ENCODE results near the gene STAMBP. TPM values are rescaled to one million over a fixed set of nuclear protein-coding genes. Genes with fewer than 3 reads are reported as not detected.

Gene STAMBP
- total RNA-seq, 6 experiments from 2014 or later: 10.9 to 23.9 (median 16.9) TPM

DNA sequence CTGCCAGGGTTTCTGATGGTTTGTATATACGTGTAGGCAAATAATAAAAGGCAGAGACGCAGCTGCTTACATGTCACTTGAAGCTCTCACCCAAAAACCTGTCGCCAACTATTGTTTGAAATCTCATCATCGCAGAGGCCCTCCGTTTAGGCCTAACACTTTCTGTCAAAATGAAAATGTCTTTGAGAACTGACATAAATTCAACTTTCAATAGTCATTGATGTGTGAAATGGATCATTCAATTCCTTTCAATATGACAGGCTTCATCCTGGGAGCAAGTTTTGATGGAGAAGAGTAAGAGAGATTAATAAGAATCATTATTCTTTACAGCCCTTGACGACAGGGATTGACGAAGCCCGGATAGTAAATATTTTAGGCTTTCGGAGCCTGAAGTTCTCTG, 66.7 kb downstream of the STAMBP start:
- DNase-seq (no peak), ATAC-seq (no peak)
- TF ChIP-seq, protein P1, sequence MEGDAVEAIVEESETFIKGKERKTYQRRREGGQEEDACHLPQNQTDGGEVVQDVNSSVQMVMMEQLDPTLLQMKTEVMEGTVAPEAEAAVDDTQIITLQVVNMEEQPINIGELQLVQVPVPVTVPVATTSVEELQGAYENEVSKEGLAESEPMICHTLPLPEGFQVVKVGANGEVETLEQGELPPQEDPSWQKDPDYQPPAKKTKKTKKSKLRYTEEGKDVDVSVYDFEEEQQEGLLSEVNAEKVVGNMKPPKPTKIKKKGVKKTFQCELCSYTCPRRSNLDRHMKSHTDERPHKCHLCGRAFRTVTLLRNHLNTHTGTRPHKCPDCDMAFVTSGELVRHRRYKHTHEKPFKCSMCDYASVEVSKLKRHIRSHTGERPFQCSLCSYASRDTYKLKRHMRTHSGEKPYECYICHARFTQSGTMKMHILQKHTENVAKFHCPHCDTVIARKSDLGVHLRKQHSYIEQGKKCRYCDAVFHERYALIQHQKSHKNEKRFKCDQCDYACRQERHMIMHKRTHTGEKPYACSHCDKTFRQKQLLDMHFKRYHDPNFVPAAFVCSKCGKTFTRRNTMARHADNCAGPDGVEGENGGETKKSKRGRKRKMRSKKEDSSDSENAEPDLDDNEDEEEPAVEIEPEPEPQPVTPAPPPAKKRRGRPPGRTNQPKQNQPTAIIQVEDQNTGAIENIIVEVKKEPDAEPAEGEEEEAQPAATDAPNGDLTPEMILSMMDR (IDR thresholded peaks at IDR 0.05): no peak
- no peak for TF ChIP-seq POLR2A (IDR thresholded peaks at IDR 0.05)
- intact Hi-C loops (cut with DNase I): no loop called here
- no peaks in the 10 kb centered on the region for H3K9me3 ChIP-seq
- H3K27me3 ChIP-seq: no peaks in the 10 kb centered on the region
- H3K36me3 ChIP-seq: no peaks in the 10 kb centered on the region
- 72% methylated on average over 9 of the region's 9 CpGs for WGBS (ENCODE audit: insufficient coverage, low coverage, low lambda C conversion rate, missing lambda C conversion rate)
- no peaks in the 10 kb centered on the region for H3K4me1 ChIP-seq
- H3K27ac ChIP-seq: no peak overlapping the region
- no peak overlapping the region for H3K4me3 ChIP-seq

DNA sequence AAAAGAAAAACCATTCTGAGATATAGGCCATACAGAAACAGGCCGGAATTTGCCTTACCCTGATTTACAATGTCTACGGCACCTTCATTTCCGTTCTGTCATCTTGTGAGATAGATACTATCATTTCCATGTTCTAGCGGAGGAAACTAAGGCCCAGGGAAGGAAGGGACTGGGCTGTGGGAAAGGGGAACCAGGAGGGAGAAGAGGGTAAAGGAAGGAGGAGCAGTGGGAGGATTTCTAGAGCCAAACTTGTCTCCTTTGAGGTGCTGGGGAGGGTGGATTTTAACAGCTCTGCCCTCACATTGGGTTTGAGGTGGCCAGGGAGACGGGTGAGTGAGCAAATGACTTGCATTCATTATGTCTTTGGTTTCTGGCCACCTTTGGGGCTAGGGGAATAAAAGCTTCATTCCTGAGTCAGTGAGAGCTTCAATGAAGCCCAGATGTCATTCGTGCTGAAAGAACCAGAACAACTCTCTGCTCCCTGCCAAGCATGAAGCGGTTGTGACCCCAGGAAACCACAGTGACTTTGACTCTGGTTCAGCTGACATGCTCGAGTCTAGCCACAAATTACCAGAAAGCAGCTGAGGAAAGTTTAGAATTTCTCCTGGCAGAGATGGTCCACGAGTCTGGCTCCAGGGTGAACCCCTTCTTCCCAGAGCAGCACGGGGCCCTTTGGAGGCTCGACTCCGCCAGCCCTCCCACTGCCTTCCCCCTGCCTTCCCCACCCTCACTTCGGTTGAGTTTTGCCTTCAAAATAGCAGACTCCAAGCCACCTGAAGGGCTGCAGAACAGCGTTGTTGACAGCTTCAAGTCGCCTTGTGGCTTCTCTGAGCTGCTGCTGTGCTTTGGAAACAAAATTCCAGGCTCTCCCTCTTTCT, 67.8 kb downstream of the STAMBP start:
- H3K36me3 ChIP-seq: no peaks in the 10 kb centered on the region
- no peak for ATAC-seq

DNA sequence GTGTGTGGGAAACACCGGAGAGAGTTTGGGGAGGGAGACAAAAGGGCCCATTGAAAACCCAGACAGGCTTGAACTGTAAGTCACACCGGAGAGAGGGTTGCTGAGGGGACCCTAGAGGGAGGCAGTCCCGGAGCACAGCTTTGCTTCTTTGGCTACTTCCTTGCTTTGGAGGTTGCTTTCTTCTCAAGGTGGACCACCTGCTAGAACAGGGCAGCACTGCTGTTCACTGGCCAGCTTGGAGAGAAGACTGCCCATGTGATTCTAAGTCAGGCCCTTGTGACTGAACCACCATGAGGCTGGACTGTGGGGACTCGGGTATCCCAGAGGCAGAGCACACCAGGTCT, 68.5 kb downstream of the STAMBP start:
- no peak for ATAC-seq
- Histone ChIP-seq H3K4me1 (no peaks in the 10 kb centered on the region), H3K27me3 (no peaks in the 10 kb centered on the region), H3K27ac (no peak overlapping the region), H3K9me3 (no peaks in the 10 kb centered on the region), H3K36me3 (no peaks in the 10 kb centered on the region), H3K4me3 (no peak overlapping the region)
- intact Hi-C loops (cut with DNase I): no loop called here
- 50% methylated on average over 2 of the region's 4 CpGs for whole genome bisulfite sequencing (ENCODE audit: insufficient coverage, low coverage, low lambda C conversion rate, missing lambda C conversion rate)
- no peak for TF ChIP-seq POLR2A (IDR thresholded peaks at IDR 0.05)
- DNase-seq: no peak

More for the DNA sequence above, 67.8 kb downstream of the STAMBP start:
- DNase-seq: no peak
- Histone ChIP-seq H3K27me3 (no peaks in the 10 kb centered on the region), H3K9me3 (no peaks in the 10 kb centered on the region), H3K27ac (no peak overlapping the region), H3K4me1 (no peaks in the 10 kb centered on the region), H3K4me3 (no peak overlapping the region)
- intact Hi-C loops (cut with DNase I): no loop called here
- TF ChIP-seq, protein P1 (IDR thresholded peaks at IDR 0.05): no peak
- no peak for TF ChIP-seq POLR2A (IDR thresholded peaks at IDR 0.05)
- 46% methylated on average over 11 of the region's 15 CpGs for WGBS (ENCODE audit: insufficient coverage, low coverage, low lambda C conversion rate, missing lambda C conversion rate)

DNA sequence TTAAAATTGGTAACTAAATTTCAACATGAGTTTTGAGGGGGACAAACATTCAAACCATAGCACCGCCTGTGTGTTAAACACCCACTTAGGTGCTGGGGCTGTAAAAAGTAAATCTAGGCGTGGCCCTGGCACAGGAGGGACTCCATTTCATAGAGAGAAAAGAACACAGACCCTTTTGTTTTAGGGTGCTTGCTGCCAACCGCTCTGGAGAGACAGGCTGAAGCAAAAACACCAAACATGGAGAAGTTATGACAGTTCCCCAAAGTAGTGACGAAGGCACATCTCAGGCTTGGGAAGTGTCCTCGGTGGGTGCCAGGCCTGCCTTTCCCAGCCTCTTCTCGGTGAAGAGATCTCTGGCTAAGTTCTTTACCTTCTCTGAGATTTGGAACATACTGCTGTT, 69.2 kb downstream of the STAMBP start:
- H3K4me3 ChIP-seq: no peak overlapping the region
- intact Hi-C loops (cut with DNase I): no loop called here
- no peak for DNase-seq

DNA sequence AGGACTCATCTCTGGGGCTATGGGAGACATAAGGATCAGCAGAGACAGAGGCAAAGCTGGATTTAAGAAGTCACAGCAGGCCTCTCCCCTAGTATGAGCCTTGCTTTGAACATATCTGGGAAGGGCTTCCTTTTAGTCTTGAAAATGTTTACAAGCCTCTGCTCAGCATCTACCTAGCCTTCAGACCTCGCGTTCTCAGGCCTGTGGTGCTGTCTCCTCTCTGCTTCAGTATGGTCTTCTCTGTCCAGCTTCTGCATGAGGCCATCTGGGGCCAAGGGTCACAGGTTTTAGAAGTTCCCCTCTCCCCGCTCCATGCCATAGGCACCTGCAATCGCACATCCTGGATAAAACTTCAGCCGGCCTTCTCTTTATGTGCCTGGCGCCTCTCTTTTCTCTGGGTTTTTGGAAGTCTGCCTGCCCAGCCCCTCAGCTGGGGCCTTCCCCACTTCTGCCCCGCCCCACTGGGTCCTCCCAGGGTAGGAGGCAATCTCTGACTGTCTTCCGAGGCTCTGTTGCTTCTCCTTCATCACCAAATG, 71.1 kb downstream of the STAMBP start:
- H3K4me3 ChIP-seq: no peak overlapping the region
- H3K27ac ChIP-seq: no peak overlapping the region

More for the DNA sequence above, 69.2 kb downstream of the STAMBP start:
- Histone ChIP-seq H3K27me3 (no peaks in the 10 kb centered on the region), H3K4me1 (no peaks in the 10 kb centered on the region), H3K36me3 (no peaks in the 10 kb centered on the region), H3K27ac (no peak overlapping the region), H3K9me3 (no peaks in the 10 kb centered on the region)
- 77% methylated on average over 2 of the region's 6 CpGs for WGBS (ENCODE audit: insufficient coverage, low coverage, low lambda C conversion rate, missing lambda C conversion rate)
- TF ChIP-seq, protein P1 (IDR thresholded peaks at IDR 0.05): no peak
- TF ChIP-seq POLR2A (IDR thresholded peaks at IDR 0.05): no peak
- ATAC-seq: no peak

More for the DNA sequence above, 71.1 kb downstream of the STAMBP start:
- H3K9me3 ChIP-seq: no peaks in the 10 kb centered on the region
- H3K4me1 ChIP-seq: no peaks in the 10 kb centered on the region
- intact Hi-C loops (cut with DNase I): no loop called here
- WGBS (ENCODE audit: insufficient coverage, low coverage, low lambda C conversion rate, missing lambda C conversion rate): 72% methylated on average over 2 of the region's 8 CpGs
- no peaks in the 10 kb centered on the region for H3K36me3 ChIP-seq
- no peak for DNase-seq
- no peaks in the 10 kb centered on the region for H3K27me3 ChIP-seq
- ATAC-seq: no peak
- TF ChIP-seq, protein P1 (IDR thresholded peaks at IDR 0.05): no peak
- TF ChIP-seq POLR2A (IDR thresholded peaks at IDR 0.05): no peak
